ENCODE results near the gene NFATC2IP. TPM values are rescaled to one million over a fixed set of nuclear protein-coding genes. Genes with fewer than 3 reads are reported as not detected.

The NFATC2IP gene
- total and polyA plus RNA-seq, 2 of the 13 experiments (the other 11 are each of a cell fraction or from before 2014, with no cell fraction given), result 32.1 to 48.5 TPM

GRCh38 chr16:28935924-28936783 is 14.6 kb upstream of the NFATC2IP start (continued):
- TF ChIP-seq ZNF512 (CRISPR knock-in tag; IDR thresholded peaks at IDR 0.05), result no peak
- peak; percentile 61; the same call in 1 of the 2 replicates for TF ChIP-seq ZNF510 (CRISPR knock-in tag; IDR thresholded peaks at IDR 0.05; ENCODE audit: low read depth)
- TF ChIP-seq ZNF20 (CRISPR knock-in tag; IDR thresholded peaks at IDR 0.05), result no peak
- 0 out of 2 replicates have a peak, but pooled peaks have one; percentile 19 for TF ChIP-seq ZNF556 (CRISPR knock-in tag; IDR thresholded peaks at IDR 0.05; ENCODE audit: borderline replicate concordance)
- TF ChIP-seq ZEB1 (IDR thresholded peaks at IDR 0.05; ENCODE audit: insufficient replicate concordance, low read depth), result peak; percentile 42
- no peak for TF ChIP-seq ZNF780A (CRISPR knock-in tag; IDR thresholded peaks at IDR 0.05)
- TF ChIP-seq ZNF383 (CRISPR knock-in tag; IDR thresholded peaks at IDR 0.05; ENCODE audit: borderline replicate concordance), result no peak
- no peak for TF ChIP-seq NCOA5 (CRISPR knock-in tag; IDR thresholded peaks at IDR 0.05)
- peak; percentile 87 for TF ChIP-seq FOXC1 (CRISPR knock-in tag; IDR thresholded peaks at IDR 0.05; ENCODE audit: borderline replicate concordance)
- no peak for TF ChIP-seq ZBTB33 (CRISPR knock-in tag; IDR thresholded peaks at IDR 0.05)
- no peak for TF ChIP-seq ZBTB1 (CRISPR knock-in tag; IDR thresholded peaks at IDR 0.05; ENCODE audit: borderline replicate concordance)
- no peak for TF ChIP-seq STAT5B (CRISPR knock-in tag; IDR thresholded peaks at IDR 0.05)
- 0 out of 2 replicates have a peak, but pooled peaks have one; percentile 9 for TF ChIP-seq ZNF629 (CRISPR knock-in tag; conservative IDR thresholded peaks at IDR 0.05)
- TF ChIP-seq SIN3B (IDR thresholded peaks at IDR 0.05; ENCODE audit: low read length), result no peak; the same call in 1 of the 2 replicates
- TF ChIP-seq NR2F6 (IDR thresholded peaks at IDR 0.05), result no peak
- TF ChIP-seq NR2F6 (CRISPR knock-in tag; IDR thresholded peaks at IDR 0.05), result no peak
- TF ChIP-seq, protein P1, sequence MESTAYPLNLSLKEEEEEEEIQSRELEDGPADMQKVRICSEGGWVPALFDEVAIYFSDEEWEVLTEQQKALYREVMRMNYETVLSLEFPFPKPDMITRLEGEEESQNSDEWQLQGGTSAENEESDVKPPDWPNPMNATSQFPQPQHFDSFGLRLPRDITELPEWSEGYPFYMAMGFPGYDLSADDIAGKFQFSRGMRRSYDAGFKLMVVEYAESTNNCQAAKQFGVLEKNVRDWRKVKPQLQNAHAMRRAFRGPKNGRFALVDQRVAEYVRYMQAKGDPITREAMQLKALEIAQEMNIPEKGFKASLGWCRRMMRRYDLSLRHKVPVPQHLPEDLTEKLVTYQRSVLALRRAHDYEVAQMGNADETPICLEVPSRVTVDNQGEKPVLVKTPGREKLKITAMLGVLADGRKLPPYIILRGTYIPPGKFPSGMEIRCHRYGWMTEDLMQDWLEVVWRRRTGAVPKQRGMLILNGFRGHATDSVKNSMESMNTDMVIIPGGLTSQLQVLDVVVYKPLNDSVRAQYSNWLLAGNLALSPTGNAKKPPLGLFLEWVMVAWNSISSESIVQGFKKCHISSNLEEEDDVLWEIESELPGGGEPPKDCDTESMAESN (CRISPR knock-in tag; conservative IDR thresholded peaks at IDR 0.05), result no peak
- TF ChIP-seq, protein P2, sequence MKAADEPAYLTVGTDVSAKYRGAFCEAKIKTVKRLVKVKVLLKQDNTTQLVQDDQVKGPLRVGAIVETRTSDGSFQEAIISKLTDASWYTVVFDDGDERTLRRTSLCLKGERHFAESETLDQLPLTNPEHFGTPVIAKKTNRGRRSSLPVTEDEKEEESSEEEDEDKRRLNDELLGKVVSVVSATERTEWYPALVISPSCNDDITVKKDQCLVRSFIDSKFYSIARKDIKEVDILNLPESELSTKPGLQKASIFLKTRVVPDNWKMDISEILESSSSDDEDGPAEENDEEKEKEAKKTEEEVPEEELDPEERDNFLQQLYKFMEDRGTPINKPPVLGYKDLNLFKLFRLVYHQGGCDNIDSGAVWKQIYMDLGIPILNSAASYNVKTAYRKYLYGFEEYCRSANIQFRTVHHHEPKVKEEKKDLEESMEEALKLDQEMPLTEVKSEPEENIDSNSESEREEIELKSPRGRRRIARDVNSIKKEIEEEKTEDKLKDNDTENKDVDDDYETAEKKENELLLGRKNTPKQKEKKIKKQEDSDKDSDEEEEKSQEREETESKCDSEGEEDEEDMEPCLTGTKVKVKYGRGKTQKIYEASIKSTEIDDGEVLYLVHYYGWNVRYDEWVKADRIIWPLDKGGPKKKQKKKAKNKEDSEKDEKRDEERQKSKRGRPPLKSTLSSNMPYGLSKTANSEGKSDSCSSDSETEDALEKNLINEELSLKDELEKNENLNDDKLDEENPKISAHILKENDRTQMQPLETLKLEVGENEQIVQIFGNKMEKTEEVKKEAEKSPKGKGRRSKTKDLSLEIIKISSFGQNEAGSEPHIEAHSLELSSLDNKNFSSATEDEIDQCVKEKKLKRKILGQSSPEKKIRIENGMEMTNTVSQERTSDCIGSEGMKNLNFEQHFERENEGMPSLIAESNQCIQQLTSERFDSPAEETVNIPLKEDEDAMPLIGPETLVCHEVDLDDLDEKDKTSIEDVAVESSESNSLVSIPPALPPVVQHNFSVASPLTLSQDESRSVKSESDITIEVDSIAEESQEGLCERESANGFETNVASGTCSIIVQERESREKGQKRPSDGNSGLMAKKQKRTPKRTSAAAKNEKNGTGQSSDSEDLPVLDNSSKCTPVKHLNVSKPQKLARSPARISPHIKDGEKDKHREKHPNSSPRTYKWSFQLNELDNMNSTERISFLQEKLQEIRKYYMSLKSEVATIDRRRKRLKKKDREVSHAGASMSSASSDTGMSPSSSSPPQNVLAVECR (CRISPR knock-in tag; IDR thresholded peaks at IDR 0.05; ENCODE audit: borderline replicate concordance), result peak; percentile 71
- no peak for TF ChIP-seq ADNP (CRISPR knock-in tag; IDR thresholded peaks at IDR 0.05)
- TF ChIP-seq TMF1 (CRISPR knock-in tag; IDR thresholded peaks at IDR 0.05; ENCODE audit: low read depth), result no peak

All from HepG2 (cell line).